Gastroesophageal sphincter (tissue), 4 donors: Measurements from ENCODE around the gene SNED1. TPM values are rescaled to one million over a fixed set of nuclear protein-coding genes. Genes with fewer than 3 reads are reported as not detected.

ENCODE experiments used
- ATAC-seq: fragments of 150-250 bp; one replicate; pipeline ENCODE4 v1.9.1; 2016; ENCODE audit warnings: mild to moderate bottlenecking, moderate library complexity
- H3K27ac ChIP-seq, 4 donors: fragments of 200-600 bp; sonication (generic) in 3 of 4; 1 replicate in 3 of 4; 2 replicates in 1 of 4; pipeline ENCODE4 v1.5.1; 2016 to 2019
- H3K27me3 ChIP-seq: fragments of 200-600 bp; sonication (generic); one replicate; pipeline ENCODE4 v1.5.1; 2019
- H3K36me3 ChIP-seq, 2 donors: fragments of 200-600 bp; sonication (generic); one replicate each; pipeline ENCODE4 v1.5.1; 2019; ENCODE audit warnings: control low read depth in 1 of 2
- H3K4me1 ChIP-seq, 3 donors: fragments of 200-600 bp; sonication (generic); 1 replicate in 2 of 3; 2 replicates in 1 of 3; pipeline ENCODE4 v1.5.1; 2016 to 2019; ENCODE audit warnings: control low read depth in 2 of 3
- H3K4me3 ChIP-seq, 2 donors: fragments of 200-600 bp; sonication (generic); one replicate each; pipeline ENCODE4 v1.5.1; 2019; ENCODE audit warnings: mild to moderate bottlenecking in 1 of 2, moderate library complexity in 1 of 2
- H3K9me3 ChIP-seq, 3 donors: fragments of 200-600 bp; sonication (generic); one replicate each; pipeline ENCODE4 v1.5.1; 2017 to 2019; ENCODE audit warnings: control low read depth in 2 of 3
- EP300 ChIP-seq: sonication (generic); formaldehyde crosslinking; IDR thresholded peaks from one replicate; pipeline ENCODE4 v1.6.1; 2017; ENCODE audit warnings: antibody characterized with exemption, mild to moderate bottlenecking
- POLR2A ChIP-seq, 2 donors: fragments of 450-650 bp; IDR thresholded peaks; one replicate each; pipeline ENCODE4 v1.6.1; 2017; ENCODE audit warnings: antibody characterized with exemption in 2 of 2, mild to moderate bottlenecking in 2 of 2, moderate library complexity in 1 of 2
- POLR2AphosphoS5 ChIP-seq: sonication (generic); formaldehyde crosslinking; IDR thresholded peaks from one replicate; pipeline ENCODE4 v1.6.1; 2017; ENCODE audit warnings: antibody characterized with exemption
- WGBS, 2 donors: methylation state at CpG; one replicate each; pipeline ENCODE4 v1.1.5; 2018; ENCODE audit warnings: low coverage in 1 of 2; 5-methylcytosine and 5-hydroxymethylcytosine counted together
- total RNA-seq, 4 donors: library from RNA; depleted of rRNA; stranded (reverse); fragments of >200 nt; gene quantifications; one replicate each; pipeline ENCODE4 v1.1.0, GENCODE V29; 2016
- TF ChIP-seq, protein P1 (sequence below), 4 experiments: fragments of 200-600 bp in 2 of 4; fragments of 450-650 bp in 2 of 4; sonication (generic) in 1 of 4; IDR thresholded peaks; one replicate each; pipeline ENCODE4 v1.5.1; 2017 to 2019; ENCODE audit warnings: antibody characterized with exemption in 4 of 4, mild to moderate bottlenecking in 2 of 4, moderate library complexity in 2 of 4

The SNED1 gene
- total RNA-seq, 4 donors from 2014 or later: 8.3 to 29.9 (median 14.6) TPM

DNA sequence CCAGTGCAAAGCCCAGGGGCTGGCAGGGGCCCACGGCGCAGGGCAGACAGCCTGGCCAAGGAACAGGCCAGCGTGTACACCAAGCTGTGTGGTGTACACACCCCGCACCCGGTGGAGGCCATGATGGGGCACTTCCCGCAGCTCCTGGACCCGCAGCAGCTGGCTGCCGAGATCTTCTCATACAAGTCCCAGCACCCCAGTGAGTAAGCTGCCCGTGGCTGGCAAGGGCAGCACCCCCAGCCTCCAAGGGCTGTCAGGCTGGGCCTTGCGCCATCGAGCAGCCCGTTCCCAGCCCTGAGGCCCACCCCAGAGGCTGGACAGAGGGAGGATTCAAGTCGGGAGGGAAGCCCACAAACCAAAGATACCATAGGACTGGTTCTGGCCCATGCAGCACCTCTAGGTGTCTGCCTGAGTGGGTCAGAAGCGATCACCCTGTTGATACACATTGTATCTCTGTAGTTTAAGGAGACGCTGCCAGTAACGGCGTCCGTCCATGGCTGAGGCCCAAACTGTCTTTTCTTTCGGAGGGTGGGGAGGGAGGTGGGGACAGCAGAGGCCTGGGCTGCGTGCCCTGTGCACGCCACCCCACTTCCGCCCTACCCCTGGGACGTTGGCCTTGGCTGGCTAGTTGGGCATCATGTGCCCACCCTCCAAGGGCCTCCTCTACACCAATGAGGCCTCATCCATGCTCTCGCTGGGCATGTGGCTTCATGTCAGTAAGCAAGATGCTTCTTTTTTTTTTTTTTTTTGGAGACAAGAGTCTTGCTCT is 120.5 kb downstream of the SNED1 start:
- Histone ChIP-seq H3K27me3 (no peaks in the 10 kb centered on the region), H3K27ac (no peak overlapping the region), H3K36me3 (peaks cover 0 to 7% of the 10 kb centered on the region in 2 donors), H3K4me1 (no peaks in the 10 kb centered on the region), H3K4me3 (no peak overlapping the region), H3K9me3 (no peaks in the 10 kb centered on the region)
- no peak for ATAC-seq
- 85 to 100% methylated on average over 6 to 9 of the region's 24 CpGs for WGBS, 2 donors
- TF ChIP-seq EP300 (no peak), POLR2A (IDR thresholded peaks at IDR 0.05) (no peak), POLR2AphosphoS5 (no peak)
- TF ChIP-seq, protein P1, sequence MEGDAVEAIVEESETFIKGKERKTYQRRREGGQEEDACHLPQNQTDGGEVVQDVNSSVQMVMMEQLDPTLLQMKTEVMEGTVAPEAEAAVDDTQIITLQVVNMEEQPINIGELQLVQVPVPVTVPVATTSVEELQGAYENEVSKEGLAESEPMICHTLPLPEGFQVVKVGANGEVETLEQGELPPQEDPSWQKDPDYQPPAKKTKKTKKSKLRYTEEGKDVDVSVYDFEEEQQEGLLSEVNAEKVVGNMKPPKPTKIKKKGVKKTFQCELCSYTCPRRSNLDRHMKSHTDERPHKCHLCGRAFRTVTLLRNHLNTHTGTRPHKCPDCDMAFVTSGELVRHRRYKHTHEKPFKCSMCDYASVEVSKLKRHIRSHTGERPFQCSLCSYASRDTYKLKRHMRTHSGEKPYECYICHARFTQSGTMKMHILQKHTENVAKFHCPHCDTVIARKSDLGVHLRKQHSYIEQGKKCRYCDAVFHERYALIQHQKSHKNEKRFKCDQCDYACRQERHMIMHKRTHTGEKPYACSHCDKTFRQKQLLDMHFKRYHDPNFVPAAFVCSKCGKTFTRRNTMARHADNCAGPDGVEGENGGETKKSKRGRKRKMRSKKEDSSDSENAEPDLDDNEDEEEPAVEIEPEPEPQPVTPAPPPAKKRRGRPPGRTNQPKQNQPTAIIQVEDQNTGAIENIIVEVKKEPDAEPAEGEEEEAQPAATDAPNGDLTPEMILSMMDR (IDR thresholded peaks at IDR 0.05): no peak

DNA sequence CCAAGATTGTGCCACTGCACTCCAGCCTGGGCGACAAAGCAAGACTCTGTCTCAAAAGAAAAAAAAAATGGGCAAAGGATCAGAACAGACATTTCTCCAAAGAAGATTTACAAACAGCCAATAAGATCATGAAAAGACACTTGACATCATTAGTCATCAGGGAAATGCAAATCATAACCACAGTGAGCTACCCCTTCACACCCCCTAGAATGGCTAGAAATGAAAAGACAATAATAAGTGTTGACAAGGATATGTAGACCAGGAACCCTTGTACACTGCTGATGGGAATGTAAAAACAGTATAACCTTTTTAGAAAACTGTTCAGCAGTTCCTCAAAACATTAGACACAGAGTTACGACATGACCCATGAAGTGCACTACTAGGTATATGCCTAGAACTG is 122.0 kb downstream of the SNED1 start:
- WGBS, 2 donors: 100% methylated on average over 1 to 2 of the region's 2 CpGs
- Histone ChIP-seq H3K4me3 (no peak overlapping the region), H3K27me3 (no peaks in the 10 kb centered on the region), H3K36me3 (peaks cover 0 to 7% of the 10 kb centered on the region in 2 donors), H3K4me1 (no peaks in the 10 kb centered on the region), H3K9me3 (no peaks in the 10 kb centered on the region), H3K27ac (no peak overlapping the region)
- TF ChIP-seq, protein P1 (IDR thresholded peaks at IDR 0.05): no peak
- TF ChIP-seq EP300: no peak
- ATAC-seq: no peak

DNA sequence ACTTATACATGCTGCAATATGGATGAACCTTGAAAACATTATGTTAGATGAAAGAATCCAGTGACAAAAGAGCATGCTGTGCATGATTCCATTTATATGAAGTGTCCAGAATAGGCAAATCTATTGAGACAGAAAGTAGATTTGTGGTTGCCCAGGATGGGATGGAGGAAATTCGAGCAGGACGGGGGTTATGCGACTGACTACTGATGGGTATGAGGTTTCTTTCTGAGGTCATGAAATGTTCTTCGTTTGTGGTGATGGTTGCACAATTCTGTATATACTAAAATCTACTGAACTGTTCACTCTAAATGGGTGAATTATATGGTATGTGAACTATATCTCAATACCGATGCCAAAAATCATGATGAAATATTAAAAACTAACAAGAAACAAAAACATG is 122.6 kb downstream of the SNED1 start:
- Histone ChIP-seq H3K9me3 (no peaks in the 10 kb centered on the region), H3K27ac (no peak overlapping the region), H3K27me3 (no peaks in the 10 kb centered on the region), H3K4me3 (no peak overlapping the region), H3K4me1 (no peaks in the 10 kb centered on the region), H3K36me3 (peaks cover 0 to 8% of the 10 kb centered on the region in 2 donors)
- no peak for ATAC-seq
- WGBS, 2 donors: 93 to 100% methylated on average over 5 of the region's 5 CpGs
- TF ChIP-seq EP300 (no peak), POLR2AphosphoS5 (no peak), POLR2A (IDR thresholded peaks at IDR 0.05) (no peak)
- TF ChIP-seq, protein P1 (IDR thresholded peaks at IDR 0.05): no peak

DNA sequence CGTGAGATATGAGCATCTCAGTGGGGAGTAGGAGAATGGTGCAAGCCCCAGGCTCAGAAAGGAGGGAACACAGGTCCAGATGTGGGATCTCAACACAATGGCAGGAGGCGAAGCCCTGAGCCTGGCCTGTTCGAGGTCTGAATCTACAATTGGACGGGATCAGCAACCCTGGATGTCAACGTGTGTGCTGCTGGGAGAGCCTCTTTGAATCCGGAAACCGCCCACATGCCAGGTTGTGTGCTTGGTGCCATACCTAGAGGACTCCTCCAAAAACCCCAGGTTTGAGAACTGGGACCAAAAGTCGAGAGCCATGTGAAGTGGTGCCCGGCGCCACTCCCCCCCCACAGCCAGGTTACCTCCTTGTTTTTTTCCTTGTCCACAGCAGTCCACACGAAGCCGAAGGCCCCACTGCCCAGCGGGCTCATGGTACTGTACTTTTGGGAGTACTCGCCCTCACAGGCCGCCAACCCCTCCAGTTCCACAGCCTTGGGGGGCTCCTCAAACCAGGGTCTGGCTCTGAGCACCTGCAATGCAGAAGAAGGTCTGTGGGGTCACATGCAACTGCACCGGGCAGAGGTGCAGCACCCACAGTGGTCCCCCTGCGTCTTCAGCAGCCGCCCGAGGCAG is 124.1 kb downstream of the SNED1 start:
- no peak for TF ChIP-seq POLR2AphosphoS5
- TF ChIP-seq POLR2A (IDR thresholded peaks at IDR 0.05): no peak
- TF ChIP-seq, protein P1 (IDR thresholded peaks at IDR 0.05): no peak
- TF ChIP-seq EP300: no peak
- ATAC-seq: no peak
- Histone ChIP-seq H3K27me3 (no peaks in the 10 kb centered on the region), H3K4me3 (no peak overlapping the region), H3K36me3 (peaks cover 0 to 19% of the 10 kb centered on the region in 2 donors), H3K9me3 (no peaks in the 10 kb centered on the region), H3K27ac (no peak overlapping the region), H3K4me1 (no peaks in the 10 kb centered on the region)
- WGBS, 2 donors: 80% methylated on average over 8 to 17 of the region's 19 CpGs
